Stimulated activated naive CD8-positive, alpha-beta T cell treated with anti-CD3 and anti-CD28 coated beads, Interleukin-15, Interleukin-2, amounts not matched to agents 100 U/mL and 50 U/mL, for 24 hours (primary cell): Measurements from ENCODE around the gene TAF6.

Experiments used
- ATAC-seq: fragments of 150-1000 bp; cut with Tn5 transposase; one replicate; pipeline ENCODE4 v1.10.0; 2021
- DNase-seq: peaks from one replicate; pipeline ENCODE4 v3.0.0; 2021

Gene TAF6

DNA sequence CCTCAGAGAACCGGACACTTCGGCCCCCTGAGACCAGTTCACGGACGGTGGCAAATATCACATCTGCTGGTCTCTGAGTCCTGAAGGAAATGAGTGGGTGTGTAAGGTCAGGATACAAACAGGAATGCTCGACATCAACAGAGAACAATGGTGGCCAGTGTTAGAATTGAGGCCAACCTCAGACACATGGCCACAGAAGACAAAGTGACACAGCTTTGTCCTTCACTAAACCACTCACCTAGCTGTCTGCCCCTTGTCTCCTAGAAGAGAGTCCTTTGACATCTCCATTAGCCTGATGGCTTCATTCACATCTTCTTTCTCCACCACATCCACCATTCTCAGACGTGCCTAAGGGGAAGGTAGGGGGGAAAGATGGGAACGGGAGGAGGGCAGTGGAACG lies 26.1 kb downstream of the TAF6 start:
- ATAC-seq (no peak), DNase-seq (no peak)

DNA sequence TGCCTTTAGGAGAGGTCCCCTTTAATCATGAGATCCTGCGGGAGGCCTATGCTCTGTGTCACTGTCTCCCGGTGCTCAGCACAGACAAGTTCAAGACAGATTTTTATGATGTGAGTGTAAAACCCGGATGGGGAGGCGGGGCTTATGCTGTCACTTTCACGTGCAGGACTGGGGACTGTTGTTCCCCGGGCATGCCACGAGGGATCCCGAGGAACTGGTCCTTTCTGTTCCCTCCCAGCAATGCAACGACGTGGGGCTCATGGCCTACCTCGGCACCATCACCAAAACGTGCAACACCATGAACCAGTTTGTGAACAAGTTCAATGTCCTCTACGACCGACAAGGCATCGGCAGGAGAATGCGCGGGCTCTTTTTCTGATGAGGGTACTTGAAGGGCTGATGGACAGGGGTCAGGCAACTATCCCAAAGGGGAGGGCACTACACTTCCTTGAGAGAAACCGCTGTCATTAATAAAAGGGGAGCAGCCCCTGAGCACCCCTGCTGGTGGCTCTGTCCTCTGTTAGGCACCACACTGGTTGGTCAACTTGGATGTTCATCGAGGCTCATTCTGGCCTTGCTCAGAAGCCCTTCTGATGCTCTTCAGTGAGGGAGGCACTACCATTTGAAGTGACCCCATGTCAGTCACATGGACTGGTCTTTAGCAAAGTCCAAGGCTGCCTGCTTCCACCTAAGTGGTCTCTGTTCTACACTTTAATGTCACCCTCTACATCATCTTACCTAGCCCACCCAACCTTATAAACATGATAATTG lies 27.6 kb downstream of the TAF6 start:
- DNase-seq, result peak; percentile 41

DNA sequence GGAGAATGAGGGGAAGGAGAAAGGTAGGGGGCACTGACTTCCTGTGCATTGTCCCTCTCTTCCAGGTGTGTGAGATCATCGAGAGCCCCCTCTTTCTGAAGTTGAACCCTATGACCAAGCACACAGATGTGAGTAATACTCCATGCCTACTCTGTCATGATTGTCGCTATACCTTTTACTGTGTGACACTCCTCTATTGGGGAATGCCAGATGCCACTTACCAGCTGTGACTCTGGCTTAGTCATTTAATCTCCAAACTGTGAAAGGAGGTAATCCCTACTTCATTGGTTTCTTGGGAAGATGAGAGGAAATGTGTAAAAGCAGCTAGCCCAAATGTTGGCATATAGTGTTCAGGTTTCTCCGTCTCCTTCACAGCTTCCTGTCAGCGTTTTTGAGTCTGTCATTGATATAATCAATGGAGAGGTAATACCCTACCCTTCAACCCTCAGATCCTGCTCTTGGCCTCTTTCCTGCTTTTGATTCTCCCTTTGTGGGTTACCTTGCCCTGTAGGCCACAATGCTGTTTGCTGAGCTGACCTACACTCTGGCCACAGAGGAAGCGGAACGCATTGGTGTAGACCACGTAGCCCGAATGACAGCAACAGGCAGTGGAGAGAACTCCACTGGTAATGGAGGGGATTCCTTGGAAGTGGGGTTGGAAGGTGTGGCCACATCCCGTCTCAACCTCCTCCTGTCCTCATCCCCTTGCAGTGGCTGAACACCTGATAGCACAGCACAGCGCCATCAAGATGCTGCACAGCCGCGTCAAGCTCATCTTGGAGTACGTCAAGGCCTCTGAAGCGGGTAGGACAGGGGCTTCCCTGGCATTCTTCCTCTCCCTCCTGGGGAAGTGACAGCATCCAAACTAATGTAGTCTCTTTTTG lies 28.4 kb downstream of the TAF6 start:
- DNase-seq (no peak), ATAC-seq (peak; percentile 19)

More for the DNA sequence above, 27.6 kb downstream of the TAF6 start:
- ATAC-seq, result peak; percentile 8

DNA sequence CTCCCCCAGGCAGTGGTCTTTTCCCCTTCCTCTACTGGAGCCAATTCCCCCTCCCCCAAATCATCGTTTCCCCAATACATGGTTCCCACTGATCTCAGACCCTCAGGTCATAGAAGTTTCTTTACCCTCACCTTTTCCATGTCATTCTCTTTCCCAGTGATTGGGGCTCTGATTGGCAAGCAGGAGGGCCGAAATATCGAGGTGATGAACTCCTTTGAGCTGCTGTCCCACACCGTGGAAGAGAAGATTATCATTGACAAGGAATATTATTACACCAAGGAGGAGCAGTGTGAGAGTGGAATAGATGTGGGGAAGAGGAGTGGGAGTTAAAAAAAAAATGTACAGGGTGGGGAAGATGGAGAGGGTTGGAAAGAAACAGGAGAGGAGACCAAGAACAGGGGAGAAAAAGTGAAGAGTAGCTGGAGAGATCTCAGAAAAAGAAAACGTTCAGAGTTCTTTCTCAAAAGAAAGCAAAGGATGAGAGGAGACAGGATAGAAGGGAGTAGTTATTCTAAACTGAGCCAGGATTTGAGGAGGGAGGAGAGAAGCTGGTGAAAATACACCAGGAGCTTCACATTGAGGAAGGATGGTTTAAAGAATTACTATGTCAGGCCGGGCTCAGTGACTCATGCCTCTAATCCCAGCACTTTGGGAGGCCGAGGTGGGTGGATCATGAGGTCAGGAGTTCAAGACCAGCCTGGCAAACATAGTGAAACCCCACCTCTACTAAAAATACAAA lies 29.5 kb downstream of the TAF6 start:
- no peak for DNase-seq
- no peak for ATAC-seq

DNA sequence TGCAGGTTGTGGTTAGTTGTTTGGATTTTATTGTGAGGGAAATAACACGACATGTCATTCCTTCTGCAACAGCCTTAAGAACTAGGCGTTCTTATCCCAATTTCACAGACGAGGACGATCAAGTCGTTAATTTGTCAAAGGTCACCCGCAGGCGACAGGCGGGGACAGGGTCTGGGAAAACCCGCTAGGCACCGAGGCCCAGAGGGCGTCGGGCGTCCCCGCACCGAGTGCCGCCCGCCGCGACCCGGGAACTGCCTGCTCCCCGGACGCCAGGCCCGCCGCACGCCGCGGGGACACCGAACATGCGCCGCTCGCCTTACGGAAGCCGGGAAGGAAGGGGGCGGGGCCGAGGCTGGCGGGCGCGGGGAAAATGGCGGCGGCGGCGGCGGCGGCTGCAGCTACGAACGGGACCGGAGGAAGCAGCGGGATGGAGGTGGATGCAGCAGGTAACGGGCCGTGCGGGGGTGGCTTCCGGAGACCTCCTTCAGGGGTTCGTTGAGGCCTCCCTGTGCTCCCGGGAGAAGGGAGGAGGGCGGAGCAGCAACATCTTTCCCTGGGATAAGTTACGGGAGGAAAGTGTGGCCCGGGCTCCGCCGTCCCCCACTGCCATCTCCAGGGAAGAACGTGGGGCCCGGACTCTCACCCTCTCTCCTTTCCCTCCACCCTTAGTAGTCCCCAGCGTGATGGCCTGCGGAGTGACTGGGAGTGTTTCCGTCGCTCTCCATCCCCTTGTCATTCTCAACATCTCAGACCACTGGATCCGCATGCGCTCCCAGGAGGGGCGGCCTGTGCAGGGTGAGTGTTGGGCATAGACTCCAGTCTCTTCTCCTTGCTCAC lies 30.3 kb downstream of the TAF6 start, which contains the start of gene COPS6:
Gene COPS6 (plus strand): TSS at position 349 of the 837 bp plus-strand sequence. CDS start 22 bp downstream, at position 371.
- DNase-seq (peak; percentile 96), ATAC-seq (peak; percentile 57)

DNA sequence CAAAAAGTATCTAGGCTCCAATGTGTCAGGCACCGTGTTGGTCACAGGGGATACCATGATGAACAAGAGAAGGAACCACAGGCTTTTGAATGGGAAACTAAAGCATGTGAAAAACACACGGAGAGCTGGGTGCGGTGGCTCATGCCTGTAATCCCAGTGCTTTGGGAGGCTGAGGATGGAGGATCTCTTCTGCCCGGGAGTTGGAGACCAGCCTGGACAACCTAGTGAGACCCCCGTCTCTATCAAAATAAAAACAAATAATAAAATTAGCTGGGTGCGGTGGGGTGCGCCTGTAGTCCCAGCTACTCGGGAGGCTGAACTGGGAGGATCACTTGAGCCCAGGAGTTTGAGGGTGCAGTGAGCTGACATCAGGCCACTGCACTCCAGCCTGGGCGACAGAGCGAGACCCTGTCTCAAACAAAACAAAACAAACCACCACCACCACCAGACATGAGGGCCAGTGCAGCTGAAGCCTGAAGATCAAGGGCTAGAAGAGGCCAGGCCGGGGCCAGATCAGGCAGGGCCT lies 31.0 kb downstream of the TAF6 start:
- ATAC-seq, result no peak

DNA sequence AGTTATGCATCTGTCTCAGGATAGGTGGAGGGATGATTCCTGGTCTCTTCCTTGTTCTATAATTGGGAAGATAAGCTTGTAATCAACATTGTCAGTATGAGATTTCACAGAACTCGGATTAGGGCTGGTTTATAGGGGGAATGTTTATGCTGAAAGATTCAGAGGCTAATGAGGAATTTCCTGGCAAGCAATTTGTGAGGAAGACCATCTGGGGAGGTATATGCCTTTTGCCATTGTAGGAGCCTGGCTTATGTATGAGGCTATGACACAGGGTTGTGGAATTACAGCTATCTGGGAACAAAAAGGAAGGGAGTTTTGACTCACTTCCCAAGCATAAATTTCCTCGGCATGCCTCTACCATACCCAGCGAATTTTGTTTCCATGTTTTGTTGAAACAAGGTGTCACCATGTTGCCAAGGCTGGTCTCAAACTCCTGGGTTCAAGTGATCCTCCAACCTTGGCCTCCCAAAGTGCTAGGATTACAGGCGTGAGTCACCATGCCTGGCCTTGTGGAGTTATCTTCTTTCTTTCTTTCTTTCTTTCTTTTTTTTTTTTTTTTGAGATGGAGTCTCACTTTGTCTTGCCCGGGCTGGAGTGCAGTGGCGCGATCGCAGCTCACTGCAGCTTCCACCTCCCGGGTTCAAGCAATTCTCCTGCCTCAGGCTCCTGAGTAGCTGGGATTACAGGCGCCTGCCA lies 32.0 kb downstream of the TAF6 start:
- no peak for DNase-seq
- ATAC-seq, result no peak

More for the DNA sequence above, 31.0 kb downstream of the TAF6 start:
- no peak for DNase-seq

DNA sequence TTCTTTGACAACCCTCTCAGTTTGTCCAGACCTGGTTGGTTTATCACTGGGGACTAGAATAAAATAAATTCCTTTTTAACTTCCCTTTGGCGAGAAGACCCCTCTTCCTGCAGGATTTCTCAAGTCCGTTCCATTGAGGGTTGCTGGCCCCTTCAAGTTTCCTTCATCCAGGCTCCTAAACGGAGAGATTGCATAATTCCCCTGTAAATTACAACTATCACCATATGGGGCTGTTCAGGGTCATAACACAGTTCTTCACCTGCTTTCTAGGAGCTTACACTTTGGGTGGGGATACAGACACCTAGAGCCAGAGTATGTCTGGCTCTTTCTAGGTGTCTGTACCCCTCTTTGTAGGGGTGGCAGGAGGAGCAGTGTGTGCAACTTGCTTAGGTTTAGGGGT lies 33.6 kb downstream of the TAF6 start:
- no peak for ATAC-seq
- no peak for DNase-seq

DNA sequence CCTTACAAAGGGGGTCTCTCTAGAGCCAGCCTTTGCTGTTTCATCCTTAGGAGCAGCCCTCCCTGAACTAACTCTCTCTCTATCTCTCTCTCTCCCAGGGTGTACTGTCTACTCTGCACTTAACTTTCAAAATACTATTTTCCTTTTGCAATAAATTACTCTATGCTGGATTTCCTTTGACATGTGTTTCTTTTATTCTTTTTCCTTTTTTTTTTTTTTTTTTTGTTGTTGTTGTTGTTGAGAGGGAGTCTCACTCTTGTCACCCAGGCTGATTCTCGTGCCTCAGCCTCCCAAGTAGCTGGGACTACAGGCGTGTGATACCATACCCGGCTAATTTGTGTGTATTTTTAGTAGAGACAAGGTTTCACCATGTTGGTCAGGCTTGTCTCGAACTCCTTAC lies 36.2 kb downstream of the TAF6 start:
- no peak for DNase-seq
- no peak for ATAC-seq

DNA sequence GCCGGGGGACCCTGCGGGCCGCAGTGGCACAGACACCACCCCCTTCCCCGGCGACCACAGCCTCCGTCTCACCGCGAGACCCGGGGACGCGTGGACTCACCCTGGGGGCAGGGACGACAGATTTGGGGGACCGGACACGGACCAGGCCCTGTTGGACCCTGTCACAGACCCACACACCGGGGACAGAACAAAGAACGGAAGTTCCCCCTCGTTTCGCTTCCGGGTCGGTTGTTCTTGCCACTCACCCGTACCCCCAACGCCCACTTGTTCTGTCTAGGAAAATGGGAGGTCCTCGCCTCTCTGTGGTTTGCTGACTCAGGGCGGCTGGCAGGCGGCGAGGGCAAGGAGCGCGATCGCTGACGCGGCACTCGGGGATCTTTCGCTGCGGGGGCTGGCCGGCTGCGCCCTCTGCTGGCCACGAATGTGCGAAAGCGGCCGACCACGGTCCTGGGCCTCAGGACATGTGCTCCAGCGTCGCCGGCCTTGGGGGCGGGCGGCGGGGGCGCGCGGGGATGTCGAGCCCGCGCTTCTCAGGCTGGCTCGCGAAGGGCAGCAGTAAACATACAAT lies 37.5 kb downstream of the TAF6 start, which contains the start of gene ZNF3:
Gene ZNF3 (minus strand): TSS at position 189 of the 568 bp plus-strand sequence. CDS start 4,366 bp downstream, outside the sequence.
- ATAC-seq, result peak; percentile 94
- peak; percentile 98 for DNase-seq

DNA sequence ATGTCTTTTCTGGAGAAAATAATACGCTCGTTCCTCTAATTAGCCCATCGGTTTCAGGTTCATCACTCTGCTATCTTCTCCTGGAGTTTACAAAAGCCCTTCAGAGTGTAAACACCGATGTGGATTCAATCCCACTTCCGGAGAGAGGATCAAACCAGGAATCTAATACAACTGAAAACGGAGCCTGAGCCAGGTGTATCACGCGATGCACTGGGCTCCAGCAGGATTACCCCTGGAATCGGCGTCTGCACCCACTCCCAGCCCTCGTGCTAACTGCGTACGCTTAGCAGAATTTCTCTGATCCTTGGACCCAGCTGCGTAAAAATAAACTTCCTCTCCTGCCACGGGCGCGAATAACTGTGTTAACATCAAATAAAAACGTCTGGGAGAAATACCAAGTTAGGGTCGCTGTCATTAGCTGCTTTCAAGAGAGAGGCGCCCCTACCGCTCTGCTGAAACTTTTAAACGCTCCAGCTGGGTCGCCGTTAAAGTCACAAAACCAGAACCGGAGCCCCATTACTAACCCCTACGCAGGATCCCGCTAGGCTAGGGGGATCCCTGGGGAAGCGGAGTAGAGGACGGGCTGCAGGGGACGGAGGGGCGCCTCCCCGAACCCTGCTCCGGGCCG lies 38.1 kb downstream of the TAF6 start:
- ATAC-seq, result peak; percentile 7
- no peak for DNase-seq

DNA sequence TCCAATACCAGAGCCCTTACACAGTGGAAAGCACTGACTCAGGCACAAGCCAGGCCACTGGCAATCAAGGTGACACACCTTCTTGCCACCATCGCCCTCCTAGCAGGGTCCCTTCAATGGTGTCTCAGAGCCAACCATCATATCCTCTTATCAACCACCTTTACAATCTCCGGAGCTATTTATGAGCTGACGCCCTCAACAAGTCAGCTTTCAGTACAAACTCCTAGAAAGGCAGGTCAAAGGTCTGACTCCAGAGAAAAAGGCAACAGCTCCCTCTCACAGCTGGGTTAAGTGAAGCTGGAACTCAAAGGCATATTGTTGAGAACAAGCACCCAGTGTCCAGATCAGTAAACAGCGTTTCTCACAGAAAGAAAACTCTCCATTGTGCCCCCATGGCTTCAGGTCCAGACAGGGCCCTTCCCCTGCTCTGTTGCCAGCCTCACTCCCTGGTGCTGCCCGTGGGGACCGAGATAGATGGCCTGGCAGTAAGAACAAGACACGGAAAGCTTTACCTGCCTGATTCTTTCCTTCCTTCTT lies 40.1 kb downstream of the TAF6 start:
- DNase-seq, result no peak
- ATAC-seq, result no peak

DNA sequence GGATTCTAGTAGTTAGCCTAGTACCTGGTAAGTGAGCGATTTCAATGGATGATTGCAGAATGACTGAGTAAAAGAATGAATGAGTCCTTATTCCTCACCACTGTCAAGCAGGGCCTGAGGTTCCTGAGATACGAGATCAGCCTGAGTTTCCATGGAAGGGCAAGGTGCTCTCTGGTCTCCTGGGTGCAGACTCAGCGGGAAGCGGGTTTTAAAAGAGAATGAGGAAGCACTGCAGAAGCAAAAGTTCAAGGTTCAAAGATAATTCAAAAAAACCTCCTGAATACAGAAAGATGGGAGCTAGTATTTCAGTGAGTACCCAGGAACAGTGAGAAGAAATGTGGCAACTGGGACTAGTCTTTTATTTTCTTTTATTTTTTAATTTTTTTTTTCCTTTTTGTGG lies 42.0 kb downstream of the TAF6 start:
- ATAC-seq (no peak), DNase-seq (no peak)

DNA sequence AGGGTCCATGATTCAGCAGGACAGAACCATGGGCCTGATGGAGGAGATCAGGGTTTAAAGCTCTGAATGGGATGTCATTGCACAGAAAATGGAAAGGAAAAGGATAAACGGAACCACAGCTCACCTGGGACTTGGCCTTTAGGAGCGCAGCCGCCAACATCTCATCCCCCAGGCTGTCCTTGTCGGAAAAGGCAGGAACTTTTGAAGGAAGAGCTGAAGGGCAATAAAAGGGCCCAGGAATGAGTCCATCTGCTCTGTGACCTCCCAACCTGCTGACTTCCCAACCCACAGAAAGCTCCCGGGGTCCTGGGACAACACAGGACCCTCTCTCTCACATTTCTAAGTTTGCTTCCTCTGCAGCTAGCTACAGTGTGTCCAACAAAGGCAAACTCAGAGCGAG lies 43.7 kb downstream of the TAF6 start:
- DNase-seq (no peak), ATAC-seq (no peak)

DNA sequence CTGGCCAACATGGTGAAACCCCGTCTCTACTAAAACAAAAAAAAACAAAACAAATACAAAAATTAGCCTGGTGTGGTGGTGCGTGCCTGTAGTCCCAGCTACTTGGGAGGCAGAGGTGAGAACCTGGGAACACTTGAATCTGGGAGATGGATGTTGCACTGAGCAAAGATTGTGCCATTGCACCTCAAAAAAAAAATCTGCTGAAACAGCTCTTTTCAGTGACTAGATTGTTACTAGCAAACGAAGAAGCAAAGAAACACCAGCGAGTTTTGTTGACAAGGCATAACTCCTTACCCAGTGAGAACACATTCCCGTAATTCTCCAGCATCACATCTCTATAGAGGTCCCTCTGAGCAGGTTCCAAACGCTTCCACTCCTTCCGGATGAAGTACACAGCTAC lies 44.3 kb downstream of the TAF6 start:
- DNase-seq, result no peak
- ATAC-seq, result no peak

DNA sequence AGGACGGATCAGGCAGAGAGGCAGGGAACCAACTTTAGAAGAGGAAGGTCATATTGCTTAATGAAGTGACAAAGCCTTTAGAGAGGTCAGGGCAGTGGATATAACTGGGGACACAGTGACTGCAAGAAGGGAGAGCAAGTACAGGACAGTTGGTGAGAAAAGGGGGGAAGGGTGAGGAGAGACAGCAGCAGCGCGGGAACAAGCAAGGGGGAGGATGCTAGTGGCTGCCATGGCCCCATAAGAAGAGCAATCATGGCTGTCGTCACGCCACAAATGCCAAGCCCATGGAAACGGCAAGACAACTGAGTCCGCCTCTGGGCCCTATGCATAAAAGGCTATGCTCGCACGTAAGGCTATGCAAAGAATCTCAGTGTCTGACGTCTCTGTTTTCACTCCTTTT lies 46.7 kb downstream of the TAF6 start:
- no peak for ATAC-seq

DNA sequence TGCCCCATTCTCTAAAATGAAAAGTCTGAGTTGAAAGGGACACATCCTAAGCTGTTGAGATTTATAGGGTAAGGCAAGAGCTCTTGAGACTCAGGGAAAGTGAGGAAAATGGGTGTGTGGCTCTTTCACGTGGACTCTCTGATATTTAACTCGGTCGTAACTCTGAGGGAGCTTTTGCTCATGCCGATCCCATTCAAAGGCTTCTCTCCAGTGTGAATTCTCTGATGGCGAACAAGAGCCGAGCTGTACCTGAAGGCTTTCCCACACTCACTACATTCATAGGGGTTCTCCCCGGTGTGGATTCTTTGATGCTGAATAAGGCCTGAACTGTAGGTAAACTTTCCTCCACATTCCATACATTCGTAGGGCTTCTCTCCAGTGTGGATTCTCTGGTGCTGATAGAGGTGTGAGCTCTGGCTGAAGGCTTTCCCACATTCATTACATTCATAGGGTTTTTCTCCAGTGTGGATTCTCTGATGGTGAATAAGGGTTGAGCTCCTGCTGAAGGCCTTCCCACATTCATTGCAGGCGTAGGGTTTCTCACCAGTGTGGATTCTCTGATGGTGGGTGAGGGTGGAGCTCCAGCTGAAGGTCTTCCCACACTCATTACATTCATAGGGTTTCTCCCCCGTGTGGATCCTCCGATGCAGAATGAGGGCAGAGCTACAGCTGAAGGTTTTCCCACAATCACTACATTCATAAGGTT lies 48.0 kb downstream of the TAF6 start:
- no peak for ATAC-seq

More for the DNA sequence above, 46.7 kb downstream of the TAF6 start:
- no peak for DNase-seq

DNA sequence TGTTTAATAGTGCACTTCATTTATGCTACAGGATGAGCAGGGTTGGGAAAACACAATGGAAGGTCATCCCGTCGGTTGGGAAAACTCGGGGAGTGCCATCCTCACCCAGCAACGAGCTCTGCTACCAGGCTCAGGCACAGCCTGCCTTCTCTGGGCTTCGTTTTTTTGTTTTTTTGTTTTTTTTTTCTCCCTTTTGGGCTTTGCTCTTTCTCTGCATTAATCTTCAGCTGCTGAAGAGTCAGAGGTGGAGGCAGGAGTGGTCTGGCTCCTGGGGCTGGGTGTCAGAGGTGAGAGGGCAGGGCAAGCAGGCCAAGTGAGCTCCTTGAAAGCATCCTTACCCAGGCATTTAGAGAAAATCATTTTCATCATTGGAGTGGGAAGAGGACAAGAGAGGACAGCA lies 49.2 kb downstream of the TAF6 start:
- DNase-seq (no peak), ATAC-seq (no peak)

More for the DNA sequence above, 48.0 kb downstream of the TAF6 start:
- no peak for DNase-seq

DNA sequence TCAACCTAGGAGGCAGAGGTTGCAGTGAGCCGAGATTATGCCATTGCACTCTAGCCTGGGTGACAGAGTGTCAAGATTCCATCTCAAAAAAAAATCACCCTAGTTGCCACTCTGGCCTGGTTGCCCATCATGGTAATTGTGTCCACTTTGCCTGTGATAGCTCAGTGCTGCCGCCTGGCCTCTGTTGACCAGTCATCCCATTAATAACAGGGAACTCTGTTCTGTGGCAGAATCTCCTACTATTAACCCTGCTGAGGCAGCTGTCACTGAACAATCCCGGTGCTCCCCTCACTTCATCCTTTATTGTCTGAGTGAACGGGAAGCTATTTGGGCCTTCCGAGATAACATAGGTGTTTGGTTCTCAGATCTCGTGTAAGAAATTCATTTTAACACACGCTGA lies 52.2 kb downstream of the TAF6 start:
- no peak for ATAC-seq

More for the DNA sequence above, 52.2 kb downstream of the TAF6 start:
- DNase-seq, result no peak
